Activated T-cell treated with anti-CD3 and anti-CD28 coated beads for 4 hours (primary cell): ENCODE data around the gene PPIL4.

Experiments
- DNase-seq: peaks from one replicate; pipeline ENCODE4 v3.0.0-alpha.2; 2020

The PPIL4 gene

GRCh38 chr6:149457316-149457884 is 88.4 kb downstream of the PPIL4 start:
- DNase-seq: no peak

- no peak for DNase-seq
Measured at GRCh38 chr6:149456311-149457021, 89.4 kb downstream of the PPIL4 start.

GRCh38 chr6:149455031-149455732 is 90.7 kb downstream of the PPIL4 start:
- DNase-seq: no peak
